KBM-7 (cell line): Measurements from ENCODE around the gene RAPGEF5.

Experiments used
- DNase-seq: peaks from one replicate; pipeline ENCODE4 v3.0.0-alpha.2; 2015
- in situ Hi-C: fragments of 300-500 bp; cut with MboI; formaldehyde crosslinking; loops from 2 replicates; pipeline ENCODE4 v1.14.3; 2020; ENCODE audit warnings: low sequenced_read_pairs, low pct_unique_long_range_greater_than_20kb, mixed read lengths

The RAPGEF5 gene

GRCh38 chr7:22238354-22239311 lies 118.3 kb downstream of the RAPGEF5 start:
- in situ Hi-C loops: no loop called here
- DNase-seq: no peak

DNA sequence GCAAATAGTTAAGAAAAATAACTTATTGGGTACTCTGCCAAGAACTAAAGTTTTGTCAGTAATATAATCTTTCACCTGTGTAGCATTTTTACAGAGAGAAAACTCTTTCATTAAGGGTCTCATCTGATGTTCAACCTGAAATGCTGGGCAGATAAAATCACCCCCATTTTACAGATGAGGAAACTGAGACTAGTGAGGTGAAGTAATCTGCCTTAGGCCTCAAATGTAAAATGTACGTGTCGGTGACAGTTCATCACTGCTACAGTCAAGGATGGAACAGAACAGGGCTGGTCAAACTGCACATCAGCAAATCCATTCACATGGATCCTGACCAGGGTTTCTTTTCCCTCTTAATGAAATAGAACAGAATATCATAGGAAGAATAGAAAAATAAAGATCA lies 121.8 kb downstream of the RAPGEF5 start:
- no peak for DNase-seq
- in situ Hi-C loops: no loop called here

DNA sequence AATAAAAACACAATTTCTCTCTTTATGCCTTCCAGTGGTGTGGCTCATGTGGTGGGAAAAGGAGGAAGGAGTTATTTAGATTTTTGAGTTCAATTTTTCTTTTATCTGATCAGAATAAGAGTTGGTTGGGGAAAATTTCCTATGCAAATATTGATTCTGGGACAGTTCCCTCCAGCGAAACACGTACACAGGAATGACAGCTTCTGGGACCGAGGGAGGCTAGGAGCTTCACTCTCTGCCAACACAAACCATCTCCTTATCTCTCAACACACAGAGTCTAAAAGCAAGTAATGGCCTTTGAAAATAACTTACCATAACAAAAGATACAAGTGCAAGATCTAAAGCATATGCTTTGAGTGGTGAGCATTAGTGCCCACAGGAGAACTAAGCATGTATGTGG lies 122.7 kb downstream of the RAPGEF5 start:
- in situ Hi-C loops: no loop called here

GRCh38 chr7:22231806-22232205 lies 125.1 kb downstream of the RAPGEF5 start:
- DNase-seq: no peak
- in situ Hi-C loops: no loop called here

More for the DNA sequence above, 122.7 kb downstream of the RAPGEF5 start:
- no peak for DNase-seq

DNA sequence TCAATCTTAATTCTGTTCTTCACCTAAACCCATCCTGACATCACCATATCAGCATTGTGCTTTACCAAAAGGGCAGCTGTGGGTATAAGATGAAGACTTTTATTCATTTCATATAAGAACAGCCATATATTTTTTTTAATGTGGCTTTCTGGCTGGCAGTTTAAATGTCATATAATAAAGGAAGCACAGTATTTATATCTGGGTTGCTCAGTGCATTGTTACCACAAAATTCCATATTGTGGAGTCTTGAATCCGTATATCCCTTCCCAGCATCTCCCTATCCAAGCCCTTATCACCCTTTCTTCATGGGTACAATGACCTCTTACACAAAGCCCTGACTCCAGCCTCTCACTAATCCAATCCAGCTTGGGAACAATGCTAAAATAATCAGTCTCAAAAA lies 125.8 kb downstream of the RAPGEF5 start:
- no peak for DNase-seq
- in situ Hi-C loops: no loop called here

GRCh38 chr7:22230238-22230637 lies 126.7 kb downstream of the RAPGEF5 start:
- in situ Hi-C loops: no loop called here
- no peak for DNase-seq

GRCh38 chr7:22229148-22229547 lies 127.8 kb downstream of the RAPGEF5 start:
- DNase-seq: no peak
- in situ Hi-C loops: no loop called here

GRCh38 chr7:22223807-22224206 lies 133.1 kb downstream of the RAPGEF5 start:
- no peak for DNase-seq
- in situ Hi-C loops: no loop called here

- DNase-seq: no peak
- in situ Hi-C loops: no loop called here
Measured at GRCh38 chr7:22220941-22221340, 136.0 kb downstream of the RAPGEF5 start.

GRCh38 chr7:22219739-22220493 lies 137.0 kb downstream of the RAPGEF5 start:
- in situ Hi-C loops: no loop called here
- no peak for DNase-seq

GRCh38 chr7:22219036-22219435 lies 137.9 kb downstream of the RAPGEF5 start:
- no peak for DNase-seq
- in situ Hi-C loops: no loop called here

DNA sequence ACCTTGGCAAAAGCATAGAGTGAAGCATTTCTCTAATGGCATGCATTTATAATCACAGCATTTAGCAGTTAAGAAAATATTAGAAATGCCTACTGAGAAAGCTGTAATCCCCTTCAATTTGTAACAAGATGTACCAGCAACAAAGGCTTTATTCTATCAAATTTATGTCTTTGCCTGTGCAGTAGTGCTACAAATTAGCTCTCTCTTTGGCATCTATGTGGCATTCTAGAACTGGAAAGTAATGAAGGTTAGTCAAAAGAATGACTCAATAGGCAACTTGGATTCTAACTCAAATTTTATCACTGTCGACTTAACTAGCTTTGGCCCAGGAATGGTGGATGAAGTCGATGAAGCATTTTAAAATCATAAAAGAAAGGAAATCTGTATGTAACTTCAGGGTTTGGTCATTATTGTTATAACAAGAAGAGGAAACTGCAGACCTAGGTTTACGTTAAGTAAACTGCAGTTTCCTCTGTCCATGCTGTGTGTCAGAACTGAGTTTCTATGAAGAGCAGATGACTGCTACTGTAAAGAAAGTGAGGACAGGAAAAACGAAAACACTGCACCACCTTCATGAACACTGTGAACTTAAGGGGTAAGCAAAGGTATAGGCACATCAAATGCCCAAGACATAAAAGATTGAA lies 140.0 kb downstream of the RAPGEF5 start:
- in situ Hi-C loops: no loop called here
- DNase-seq: no peak

DNA sequence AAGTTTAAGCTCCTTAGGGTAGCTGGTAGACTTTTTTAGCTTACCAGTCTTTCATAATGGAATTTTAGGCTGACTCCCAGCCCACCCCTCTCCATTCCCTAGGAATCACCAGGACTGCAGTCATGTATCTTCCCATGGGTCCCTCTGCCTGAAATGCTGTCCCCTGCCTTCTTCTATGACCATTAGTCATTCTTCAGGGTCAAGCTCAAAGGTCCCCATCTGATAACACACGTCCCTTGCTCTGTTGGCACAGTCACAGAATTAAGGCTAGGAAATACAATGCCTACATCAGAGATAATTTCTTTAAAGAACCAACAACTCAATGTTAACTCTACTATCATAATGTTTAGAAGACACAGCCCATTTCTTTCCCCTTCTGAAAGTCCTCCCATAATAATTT lies 140.6 kb downstream of the RAPGEF5 start:
- no peak for DNase-seq

DNA sequence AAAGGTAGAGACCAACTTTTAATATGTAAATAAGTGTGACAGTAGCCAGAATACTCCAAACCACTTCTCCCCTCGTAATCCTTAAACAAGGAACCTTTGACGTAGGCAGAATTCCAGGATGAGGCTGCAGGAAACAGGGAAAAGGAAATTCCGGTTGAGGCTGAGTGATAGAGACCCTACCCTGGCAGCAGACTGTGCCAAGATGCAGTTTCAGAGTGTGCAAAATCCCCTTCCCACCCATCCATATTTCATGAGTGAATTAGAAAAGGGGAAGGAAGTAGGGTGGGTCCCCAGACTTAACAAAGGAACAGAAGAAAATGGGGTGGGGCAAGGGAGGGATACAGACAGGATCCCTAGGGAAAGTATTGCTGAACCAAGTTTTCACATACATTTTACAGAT lies 143.0 kb downstream of the RAPGEF5 start:
- in situ Hi-C loops: no loop called here
- no peak for DNase-seq

More for the DNA sequence above, 140.6 kb downstream of the RAPGEF5 start:
- in situ Hi-C loops: no loop called here

DNA sequence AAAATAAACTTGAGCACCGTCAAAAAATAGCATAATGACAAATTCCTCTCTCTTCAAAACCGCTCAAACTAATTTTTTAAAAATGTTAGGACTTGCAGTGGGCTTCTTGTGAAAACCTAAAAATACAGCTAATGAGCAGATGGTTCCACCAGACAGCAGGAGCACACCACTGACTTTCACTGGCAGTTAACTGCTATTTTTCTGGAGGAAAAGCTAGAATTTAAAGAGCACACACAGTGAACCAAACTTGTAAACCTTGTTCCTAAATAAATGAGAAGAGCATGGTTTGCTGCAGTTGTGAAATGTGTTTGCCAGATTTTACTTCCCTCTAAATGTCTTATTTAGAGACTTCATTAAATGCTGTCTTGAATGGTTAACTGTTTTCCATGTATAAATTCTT lies 143.9 kb downstream of the RAPGEF5 start:
- DNase-seq: no peak
- in situ Hi-C loops: no loop called here

GRCh38 chr7:22210967-22211366 lies 146.0 kb downstream of the RAPGEF5 start:
- in situ Hi-C loops: no loop called here
- DNase-seq: no peak

- no peak for DNase-seq
- in situ Hi-C loops: no loop called here
Measured at GRCh38 chr7:22210355-22210754, 146.6 kb downstream of the RAPGEF5 start.

GRCh38 chr7:22208799-22209198 lies 148.2 kb downstream of the RAPGEF5 start:
- no peak for DNase-seq
- in situ Hi-C loops: no loop called here

DNA sequence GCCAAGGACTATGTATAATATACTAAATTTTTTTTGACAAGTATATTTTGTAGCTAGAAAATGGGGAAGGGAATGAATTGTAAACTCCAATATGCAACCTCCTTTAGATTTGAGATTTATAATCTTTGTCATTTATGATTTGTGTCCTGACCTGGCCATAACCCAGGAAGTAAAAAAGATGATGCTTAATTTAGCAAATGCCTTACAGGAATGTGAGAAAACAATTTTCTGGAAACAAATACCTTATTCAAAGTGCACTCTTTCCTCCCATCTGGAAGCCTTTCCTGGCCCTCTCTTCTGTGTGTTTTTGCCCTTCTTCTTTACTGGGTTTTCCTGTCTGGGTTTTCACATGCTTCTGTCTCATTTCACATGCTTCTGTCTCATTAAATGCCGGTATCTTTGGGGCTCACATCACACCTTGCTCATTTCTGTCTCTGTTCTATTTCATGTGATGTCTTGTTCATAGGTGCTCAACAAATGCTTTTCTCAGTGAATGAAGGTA lies 149.2 kb downstream of the RAPGEF5 start:
- in situ Hi-C loops: no loop called here
- no peak for DNase-seq

GRCh38 chr7:22205631-22206030 lies 151.3 kb downstream of the RAPGEF5 start:
- in situ Hi-C loops: no loop called here
- DNase-seq: no peak
